ENCODE data around the gene MOB4.

- TF ChIP-seq EZH2phosphoT487 (IDR thresholded peaks at IDR 0.05; ENCODE audit: unreplicated experiment): no peak
- TF ChIP-seq CTCF (conservative IDR thresholded peaks at IDR 0.05; ENCODE audit: low read depth in 2 of 2): no peak
- no peak for TF ChIP-seq EZH2 (IDR thresholded peaks at IDR 0.05; ENCODE audit: low read depth, unreplicated experiment)
- no peak; the same call in 1 of the 2 replicates for TF ChIP-seq POLR2AphosphoS5 (IDR thresholded peaks at IDR 0.05; ENCODE audit: low read depth)
- no peak for TF ChIP-seq ZNF114 (CRISPR knock-in tag; IDR thresholded peaks at IDR 0.05)
- TF ChIP-seq REST (IDR thresholded peaks at IDR 0.05; ENCODE audit: unreplicated experiment): no peak
- no peak for TF ChIP-seq ZNF331 (CRISPR knock-in tag; IDR thresholded peaks at IDR 0.05; ENCODE audit: low read depth)
- TF ChIP-seq NANOG (IDR thresholded peaks at IDR 0.05; ENCODE audit: borderline replicate concordance): no peak
Measured at GRCh38 chr2:197498235-197498936, 17.5 kb upstream of the MOB4 start.

All from GM23338 (cell line).